ENCODE data around the gene SYNM. TPM values are rescaled to one million over a fixed set of nuclear protein-coding genes. Genes with fewer than 3 reads are reported as not detected.

SYNM gene
- total and polyA plus RNA-seq, 2 experiments from 2014 or later, result 0.18 to 0.97 TPM

GRCh38 chr15:99165956-99166689, 61.2 kb downstream of the SYNM start:
- in situ Hi-C loops (cut with MboI), result no loop called here
- no peak for TF ChIP-seq EZH2 (IDR thresholded peaks at IDR 0.05; ENCODE audit: insufficient read depth, poor library complexity, severe bottlenecking)
- no peak for TF ChIP-seq EZH2phosphoT487 (IDR thresholded peaks at IDR 0.05; ENCODE audit: insufficient read depth, low read depth)
- Histone ChIP-seq H3K9ac (no peak overlapping the region), H3K4me1 (ENCODE audit: insufficient read depth) (peaks cover 16% of the 10 kb centered on the region), H2AFZ (no peak overlapping the region), H3K79me2 (ENCODE audit: insufficient read depth) (no peaks in the 10 kb centered on the region), H3K9me2 (ENCODE audit: insufficient read depth) (no peaks in the 10 kb centered on the region), H3K27me3 (replicated peaks; ENCODE audit: insufficient read depth) (no peaks in the 10 kb centered on the region), H3K27ac (no peak overlapping the region), H3K4me3 (no peak overlapping the region), H3K4me2 (ENCODE audit: unreplicated experiment) (no peak overlapping the region), H3K9me3 (ENCODE audit: low read depth) (no peaks in the 10 kb centered on the region), H4K20me1 (ENCODE audit: insufficient read depth) (no peaks in the 10 kb centered on the region), H3K36me3 (ENCODE audit: low read depth) (peaks cover 4% of the 10 kb centered on the region; the same call in 1 of the 2 replicates), H3F3A (ENCODE audit: insufficient read depth) (peaks cover 23% of the 10 kb centered on the region)
- WGBS, 2 experiments (ENCODE audit: low coverage in 1 of 2, low lambda C conversion rate in 2 of 2, missing lambda C conversion rate in 2 of 2), result 92 to 94% methylated on average over 23 of the region's 23 CpGs
- no peak for DNase-seq

DNA sequence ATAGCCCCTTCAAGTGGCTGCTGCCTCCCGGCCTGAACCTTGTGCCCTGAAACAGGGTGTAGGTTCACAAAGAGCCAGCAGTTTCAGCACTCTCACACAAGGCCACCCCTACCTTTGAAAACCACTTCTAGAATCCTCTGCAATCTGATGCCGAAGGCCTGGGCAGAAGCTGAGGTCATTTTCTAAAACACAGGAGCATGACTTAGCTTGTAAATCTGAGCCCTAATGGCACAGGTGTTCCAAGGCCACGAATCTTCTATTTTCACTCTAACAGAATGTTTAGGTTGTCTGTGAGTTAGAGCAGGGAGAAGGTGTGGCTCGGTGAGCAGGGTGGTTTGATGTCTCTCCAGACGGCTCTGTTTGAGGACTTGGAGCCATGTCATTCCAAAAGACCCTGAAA, 62.3 kb downstream of the SYNM start:
- Histone ChIP-seq H3K4me1 (ENCODE audit: insufficient read depth) (peaks cover 16% of the 10 kb centered on the region), H3K79me2 (ENCODE audit: insufficient read depth) (no peaks in the 10 kb centered on the region), H3K9me2 (ENCODE audit: insufficient read depth) (no peaks in the 10 kb centered on the region), H3K36me3 (ENCODE audit: low read depth) (peaks cover 4% of the 10 kb centered on the region; the same call in 1 of the 2 replicates), H4K20me1 (ENCODE audit: insufficient read depth) (no peaks in the 10 kb centered on the region), H3K27me3 (replicated peaks; ENCODE audit: insufficient read depth) (no peaks in the 10 kb centered on the region), H3K4me3 (no peak overlapping the region), H2AFZ (no peak overlapping the region), H3K4me2 (ENCODE audit: unreplicated experiment) (no peak overlapping the region), H3K9ac (no peak overlapping the region), H3K27ac (no peak overlapping the region), H3F3A (ENCODE audit: insufficient read depth) (peaks cover 23% of the 10 kb centered on the region), H3K9me3 (ENCODE audit: low read depth) (no peaks in the 10 kb centered on the region)
- no peak for DNase-seq
- in situ Hi-C loops (cut with MboI), result no loop called here
- 88 to 92% methylated on average over 5 of the region's 5 CpGs for WGBS, 2 experiments (ENCODE audit: low coverage in 1 of 2, low lambda C conversion rate in 2 of 2, missing lambda C conversion rate in 2 of 2)
- no peak for TF ChIP-seq EZH2phosphoT487 (IDR thresholded peaks at IDR 0.05; ENCODE audit: insufficient read depth, low read depth)
- TF ChIP-seq EZH2 (IDR thresholded peaks at IDR 0.05; ENCODE audit: insufficient read depth, poor library complexity, severe bottlenecking), result no peak

GRCh38 chr15:99167640-99168039, 62.8 kb downstream of the SYNM start:
- no peak for DNase-seq
- H4K20me1 ChIP-seq (ENCODE audit: insufficient read depth), result no peaks in the 10 kb centered on the region
- WGBS, 2 experiments (ENCODE audit: low coverage in 1 of 2, low lambda C conversion rate in 2 of 2, missing lambda C conversion rate in 2 of 2), result 95% methylated on average over 6 of the region's 6 CpGs
- H3F3A ChIP-seq (ENCODE audit: insufficient read depth), result peaks cover 23% of the 10 kb centered on the region
- H3K27me3 ChIP-seq (replicated peaks; ENCODE audit: insufficient read depth), result no peaks in the 10 kb centered on the region
- peaks cover 4% of the 10 kb centered on the region; the same call in 1 of the 2 replicates for H3K36me3 ChIP-seq (ENCODE audit: low read depth)
- H3K9ac ChIP-seq, result no peak overlapping the region
- no peaks in the 10 kb centered on the region for H3K9me3 ChIP-seq (ENCODE audit: low read depth)
- H2AFZ ChIP-seq, result no peak overlapping the region
- TF ChIP-seq EZH2 (IDR thresholded peaks at IDR 0.05; ENCODE audit: insufficient read depth, poor library complexity, severe bottlenecking), result no peak
- no peak for TF ChIP-seq EZH2phosphoT487 (IDR thresholded peaks at IDR 0.05; ENCODE audit: insufficient read depth, low read depth)
- no peak overlapping the region for H3K4me3 ChIP-seq
- no peak overlapping the region for H3K27ac ChIP-seq
- no peak overlapping the region for H3K4me2 ChIP-seq (ENCODE audit: unreplicated experiment)
- H3K79me2 ChIP-seq (ENCODE audit: insufficient read depth), result no peaks in the 10 kb centered on the region
- in situ Hi-C loops (cut with MboI), result no loop called here
- H3K4me1 ChIP-seq (ENCODE audit: insufficient read depth), result peaks cover 16% of the 10 kb centered on the region
- no peaks in the 10 kb centered on the region for H3K9me2 ChIP-seq (ENCODE audit: insufficient read depth)

DNA sequence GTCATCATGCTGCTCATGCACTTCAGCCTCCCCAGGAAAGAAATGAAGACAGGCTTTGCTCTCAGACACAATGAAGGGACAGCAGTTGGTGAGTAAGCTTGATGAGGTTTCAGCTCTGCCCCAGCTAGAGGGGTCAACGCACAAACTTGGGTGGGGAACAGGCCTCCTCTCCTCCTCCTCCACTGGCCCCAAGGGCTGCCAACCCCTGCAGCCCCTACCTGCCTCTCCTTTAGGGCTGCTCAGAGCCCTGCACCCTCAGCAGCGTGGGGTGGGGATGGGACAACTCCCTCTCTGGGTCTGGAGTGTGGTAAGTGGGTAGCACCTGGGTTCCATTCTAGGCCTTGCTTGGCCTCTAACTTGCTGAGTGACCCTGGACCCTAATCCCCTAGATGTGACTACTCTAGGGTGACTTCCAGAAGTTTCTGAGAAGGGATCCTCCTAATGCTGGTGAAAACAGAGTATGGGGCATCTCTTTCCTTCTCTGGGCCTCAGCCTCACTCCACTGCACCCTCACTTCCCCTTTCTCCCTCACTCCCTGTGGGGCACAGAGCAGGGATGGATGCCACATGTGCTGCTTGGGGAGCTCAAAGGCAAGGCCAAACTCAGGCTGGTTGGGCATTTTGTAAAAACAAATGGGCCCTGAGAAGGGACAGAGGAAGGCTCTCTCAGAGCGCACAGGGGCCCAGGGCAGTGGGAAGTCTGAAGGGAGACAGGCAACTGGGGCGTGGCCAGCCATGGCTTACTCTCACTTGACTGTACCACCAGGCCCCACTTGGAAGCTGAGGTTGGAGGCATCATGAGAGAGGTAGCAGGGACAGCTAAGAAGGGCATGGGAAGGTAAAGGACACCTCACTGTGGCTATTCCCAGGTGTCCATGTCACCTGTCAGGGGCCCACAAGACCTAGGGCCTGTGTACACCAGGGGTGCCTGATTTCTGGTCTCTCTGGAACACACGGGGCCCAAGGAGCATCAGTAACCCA, 64.0 kb downstream of the SYNM start:
- no peaks in the 10 kb centered on the region for H3K9me3 ChIP-seq (ENCODE audit: low read depth)
- H2AFZ ChIP-seq, result no peak overlapping the region
- H3K27me3 ChIP-seq (replicated peaks; ENCODE audit: insufficient read depth), result no peaks in the 10 kb centered on the region
- H3K9ac ChIP-seq, result peak overlapping the region; percentile 37; the same call in 1 of the 2 replicates
- no peak for DNase-seq
- H3K27ac ChIP-seq, result peak overlapping the region; percentile 66
- WGBS, 2 experiments (ENCODE audit: low coverage in 1 of 2, low lambda C conversion rate in 2 of 2, missing lambda C conversion rate in 2 of 2), result 91 to 97% methylated on average over 5 of the region's 5 CpGs
- H3K4me3 ChIP-seq, result no peak overlapping the region
- H3K36me3 ChIP-seq (ENCODE audit: low read depth), result peaks cover 4% of the 10 kb centered on the region; the same call in 1 of the 2 replicates
- no peaks in the 10 kb centered on the region for H3K9me2 ChIP-seq (ENCODE audit: insufficient read depth)
- H3F3A ChIP-seq (ENCODE audit: insufficient read depth), result peaks cover 23% of the 10 kb centered on the region
- H3K4me2 ChIP-seq (ENCODE audit: unreplicated experiment), result no peak overlapping the region
- H3K4me1 ChIP-seq (ENCODE audit: insufficient read depth), result peaks cover 16% of the 10 kb centered on the region
- in situ Hi-C loops (cut with MboI), result no loop called here
- TF ChIP-seq EZH2 (IDR thresholded peaks at IDR 0.05; ENCODE audit: insufficient read depth, poor library complexity, severe bottlenecking) (no peak), EZH2phosphoT487 (IDR thresholded peaks at IDR 0.05; ENCODE audit: insufficient read depth, low read depth) (no peak)
- no peaks in the 10 kb centered on the region for H3K79me2 ChIP-seq (ENCODE audit: insufficient read depth)
- no peaks in the 10 kb centered on the region for H4K20me1 ChIP-seq (ENCODE audit: insufficient read depth)

Data from GM23248 (cell line).